SK-N-DZ (cell line): ENCODE data around the gene ATL2.
"Not testable (repeated sequence)": the region's sequence is repeated elsewhere in the genome, so short reads cannot be mapped to it uniquely, and the experiment has no call there.

ENCODE experiments used
- DNase-seq: peaks from one replicate; pipeline ENCODE4 v3.0.0-alpha.2; 2015; ENCODE audit warnings: low spot score

ATL2 gene

DNA sequence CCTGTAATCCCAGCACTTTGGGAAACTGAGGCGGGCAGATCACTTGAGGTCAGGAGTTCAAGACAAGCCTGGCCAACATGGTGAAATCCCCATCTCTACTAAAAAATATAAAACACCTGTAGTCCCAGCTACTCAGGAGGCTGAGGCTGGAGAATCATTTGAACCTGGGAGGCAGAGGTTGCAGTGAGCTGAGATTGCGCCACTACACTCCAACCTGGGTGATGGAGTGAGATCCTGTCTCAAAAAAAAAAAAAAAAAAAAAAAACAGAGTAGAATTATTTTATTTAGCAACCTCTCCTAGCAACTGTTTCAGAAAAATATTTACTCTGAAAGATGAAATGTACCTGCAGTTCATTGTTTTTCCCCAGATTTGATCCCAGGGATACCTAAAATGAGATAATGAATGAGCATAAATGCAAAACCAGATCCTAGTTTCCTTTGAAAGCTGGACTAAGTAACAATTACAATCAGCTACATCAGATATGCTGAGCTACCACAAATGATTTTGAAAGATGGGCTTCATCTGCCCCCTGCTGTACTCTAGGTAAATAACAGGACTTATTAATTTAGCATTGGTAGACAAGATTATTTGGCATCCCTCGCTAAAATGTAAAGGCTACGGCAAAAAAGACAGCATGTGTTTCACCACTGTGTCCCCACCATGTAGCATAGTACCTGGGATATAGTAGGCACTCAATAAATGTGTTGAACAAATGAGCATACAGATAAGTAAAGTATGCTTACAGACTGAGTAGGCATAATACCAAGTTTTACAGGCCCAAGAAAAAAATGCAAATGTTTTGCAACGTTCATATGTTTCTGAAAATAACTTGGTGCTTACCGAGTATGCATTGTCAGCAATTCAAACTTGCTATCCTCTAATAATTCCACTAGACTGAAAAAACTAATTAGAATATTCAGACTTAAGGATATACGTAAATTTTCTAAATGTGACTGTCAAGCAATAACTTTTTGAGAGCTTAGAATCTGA lies 102.5 kb downstream of the ATL2 start:
- peak; percentile 86 for DNase-seq

DNA sequence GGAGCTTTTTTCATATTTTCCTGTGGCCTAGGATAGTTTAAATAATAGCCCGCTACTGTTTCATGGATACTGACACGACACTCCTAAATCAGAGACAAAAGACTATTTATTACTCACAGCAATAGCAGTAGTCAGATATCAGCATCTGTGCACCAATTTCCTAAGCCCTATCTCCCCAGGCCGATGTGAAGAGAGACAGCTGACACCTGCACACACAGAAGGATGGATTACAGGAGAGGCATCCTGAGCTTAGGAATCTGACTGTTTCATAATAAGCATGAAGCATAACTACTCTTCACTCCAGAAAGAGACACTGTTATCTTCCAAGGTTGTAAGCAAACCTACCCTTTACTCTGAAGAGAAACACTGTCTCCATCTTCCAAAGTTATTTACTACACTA lies 105.4 kb downstream of the ATL2 start:
- no peak for DNase-seq

DNA sequence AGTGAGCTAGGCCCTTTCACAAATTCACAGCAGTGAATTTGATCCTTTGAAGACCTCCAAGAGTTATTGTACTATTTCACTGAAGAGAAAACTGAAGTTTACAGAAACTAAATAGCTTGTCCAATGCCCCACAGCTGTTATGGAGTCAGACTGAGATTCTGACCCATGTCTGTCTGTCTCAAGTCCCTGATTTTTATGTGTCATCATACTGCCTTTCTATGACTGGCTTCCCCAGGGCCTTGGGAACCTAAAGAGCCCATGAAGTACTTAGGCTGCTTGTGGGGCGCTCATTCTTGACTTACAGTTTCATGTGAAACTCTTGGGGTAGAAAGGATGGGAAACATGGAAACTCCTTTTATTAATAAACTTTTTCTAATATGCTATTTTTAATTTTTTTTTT lies 107.7 kb downstream of the ATL2 start:
- no peak for DNase-seq

DNA sequence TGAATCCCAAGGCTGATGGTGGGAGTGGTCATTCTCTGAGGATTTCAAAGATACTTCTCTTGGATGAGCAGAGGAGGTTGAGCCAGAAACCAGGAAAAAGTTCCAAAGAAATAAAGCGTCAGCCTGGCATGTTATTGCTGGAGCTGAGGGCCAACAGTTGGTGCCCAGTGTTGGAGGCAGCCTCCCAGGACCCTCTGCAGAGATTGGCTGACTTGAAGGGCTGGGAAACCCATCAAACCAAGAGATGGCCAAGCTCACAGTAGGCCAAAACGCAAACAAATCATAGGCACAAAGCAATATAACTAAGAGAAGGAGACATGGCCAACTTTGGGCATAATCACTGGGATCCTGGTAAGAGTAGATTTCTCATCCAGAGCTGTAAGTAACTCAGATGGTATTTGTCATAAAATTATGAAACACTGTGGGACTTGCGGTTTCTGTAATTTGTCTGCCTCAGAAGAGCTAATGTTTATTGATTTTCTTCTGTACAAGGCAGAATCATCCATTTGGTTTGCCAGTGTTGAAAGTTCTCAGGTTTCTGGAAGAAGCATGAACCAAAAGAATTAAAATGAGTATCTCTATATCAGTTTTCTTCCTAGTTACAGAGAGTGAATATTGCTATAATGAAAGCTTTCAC lies 108.3 kb downstream of the ATL2 start:
- DNase-seq, result no peak

DNA sequence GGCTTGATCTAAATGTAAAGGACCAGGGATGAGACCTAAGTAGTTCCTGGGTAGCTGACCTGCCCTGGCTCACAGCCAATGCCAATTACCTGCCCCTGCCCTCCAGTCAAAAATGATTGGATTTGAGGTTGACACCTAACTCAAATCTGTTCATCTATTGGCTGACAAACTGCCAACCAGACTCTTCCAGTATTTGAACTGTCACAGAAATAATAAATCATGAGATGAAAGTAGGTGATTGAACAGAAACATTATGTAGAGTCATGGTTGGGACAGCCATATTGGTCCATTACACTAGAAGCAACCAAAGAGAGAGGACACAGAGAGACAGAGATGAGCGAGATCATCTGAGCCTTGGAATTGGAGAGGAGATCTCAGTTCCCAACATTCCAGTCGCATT lies 109.1 kb downstream of the ATL2 start:
- no peak for DNase-seq

DNA sequence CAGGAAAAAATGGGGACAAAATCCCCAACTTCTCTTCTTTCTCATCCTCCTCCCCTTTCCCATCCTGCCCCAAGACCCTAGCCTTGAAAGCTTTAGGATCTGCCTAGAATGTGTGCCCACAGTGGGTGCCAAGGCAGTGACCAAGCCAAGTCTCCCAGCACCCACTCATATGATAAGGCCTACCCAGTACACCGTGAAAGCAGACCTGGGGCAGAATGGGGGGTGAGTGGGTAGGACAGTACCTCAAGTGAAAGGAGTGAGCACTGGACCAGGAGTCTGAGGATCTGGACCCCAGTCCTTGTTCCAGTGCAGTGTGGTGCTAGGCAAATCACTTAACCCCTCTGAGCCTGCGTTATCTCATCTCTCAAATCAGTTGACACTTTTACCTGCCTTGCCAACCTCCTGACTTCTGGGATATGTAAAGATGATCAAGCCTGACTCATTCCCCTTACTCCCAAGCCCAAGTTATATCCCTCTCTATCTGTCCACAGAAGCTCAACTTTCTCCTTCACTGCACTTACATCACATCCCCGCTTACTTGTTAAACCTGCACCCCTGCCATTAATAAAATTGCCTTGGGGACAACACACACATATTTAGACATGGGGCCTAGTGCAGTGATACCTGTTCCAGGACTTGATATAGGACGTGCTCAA lies 109.7 kb downstream of the ATL2 start:
- no peak for DNase-seq

DNA sequence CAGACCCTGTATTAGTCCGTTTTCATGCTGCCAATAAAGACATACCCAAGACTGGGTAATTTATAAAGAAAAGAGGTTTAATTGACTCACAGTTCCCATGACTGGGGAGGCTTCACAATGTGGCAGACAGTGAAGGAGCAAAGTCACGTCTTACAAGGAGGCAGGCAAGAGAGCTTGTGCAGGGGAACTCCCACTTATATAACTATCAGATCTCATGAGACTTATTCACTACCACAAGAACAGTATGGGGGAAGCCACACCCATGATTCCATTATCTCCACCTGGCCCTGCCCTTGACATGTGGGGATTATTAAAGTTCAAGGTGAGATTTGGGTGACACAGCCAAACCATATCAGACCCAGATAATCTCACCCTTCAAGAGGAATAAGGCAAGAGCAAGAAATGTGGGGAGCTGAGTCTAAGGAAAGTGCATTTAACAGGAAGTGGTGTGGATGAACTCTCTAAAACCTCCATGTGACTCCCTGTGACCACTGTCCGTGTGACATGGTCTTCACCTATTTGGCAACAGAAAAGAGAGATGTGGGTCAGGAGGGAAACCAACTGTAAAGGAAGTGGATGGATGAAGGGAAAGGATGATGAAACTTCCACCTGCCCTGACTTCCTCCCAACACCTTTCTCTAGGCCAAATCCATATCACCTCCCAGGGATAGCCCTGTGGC lies 110.6 kb downstream of the ATL2 start:
- no peak for DNase-seq

DNA sequence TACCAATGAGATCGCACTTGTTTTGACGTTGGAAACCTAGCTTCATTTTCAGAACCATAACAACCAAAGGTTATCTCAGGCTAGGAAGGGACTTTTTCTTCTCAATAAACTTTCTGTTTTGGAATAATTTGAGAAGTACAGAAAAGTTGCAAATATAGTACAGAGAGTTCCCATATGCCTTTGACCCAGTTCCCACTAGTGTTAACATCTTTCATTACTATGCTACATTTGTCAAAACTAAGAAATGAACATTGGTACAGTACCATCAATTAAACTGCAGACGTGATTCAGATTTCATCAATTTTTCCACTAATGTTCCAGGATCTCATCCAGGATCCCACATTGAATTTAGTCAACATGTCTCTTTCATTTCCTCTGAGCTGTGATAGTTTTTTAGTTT lies 111.6 kb downstream of the ATL2 start:
- DNase-seq, result no peak

DNA sequence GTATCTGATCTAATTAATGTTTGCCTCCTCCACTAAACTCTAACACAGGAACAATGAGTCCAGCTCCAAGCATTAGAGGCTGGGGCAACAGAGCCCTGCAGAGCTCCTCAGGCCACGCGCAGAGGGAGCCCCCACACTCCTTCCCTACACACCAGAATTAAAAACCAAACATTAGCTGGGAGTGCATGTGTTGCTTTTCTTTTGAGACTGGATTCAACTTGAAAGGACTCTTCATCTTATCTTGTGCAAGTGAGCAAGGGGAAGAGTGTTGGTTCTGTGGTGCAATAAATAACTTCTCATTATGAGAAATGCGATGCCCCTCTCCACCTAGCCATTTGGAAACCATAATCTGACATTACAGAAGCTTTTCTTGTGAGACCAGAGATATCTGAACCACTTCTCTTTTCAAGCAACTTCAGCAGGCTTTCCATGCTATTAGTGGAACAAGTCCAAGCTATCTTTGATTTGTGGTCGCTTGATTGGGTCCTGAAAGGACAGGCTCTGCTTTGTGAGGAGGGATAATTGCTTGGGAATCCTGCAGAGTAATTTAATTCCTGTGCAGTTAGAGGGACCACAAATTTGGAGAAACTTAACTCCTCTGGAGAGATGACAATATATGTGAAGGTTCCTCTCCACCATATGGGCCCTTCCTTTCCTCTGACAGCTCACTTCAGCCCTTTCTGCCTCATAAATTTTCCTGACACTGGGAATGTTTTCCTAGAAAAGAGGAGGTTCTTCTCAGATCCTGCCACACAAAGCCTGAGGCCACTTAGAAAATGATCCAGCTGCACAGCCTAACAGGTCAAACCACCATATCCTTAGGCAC lies 112.5 kb downstream of the ATL2 start:
- no peak for DNase-seq

DNA sequence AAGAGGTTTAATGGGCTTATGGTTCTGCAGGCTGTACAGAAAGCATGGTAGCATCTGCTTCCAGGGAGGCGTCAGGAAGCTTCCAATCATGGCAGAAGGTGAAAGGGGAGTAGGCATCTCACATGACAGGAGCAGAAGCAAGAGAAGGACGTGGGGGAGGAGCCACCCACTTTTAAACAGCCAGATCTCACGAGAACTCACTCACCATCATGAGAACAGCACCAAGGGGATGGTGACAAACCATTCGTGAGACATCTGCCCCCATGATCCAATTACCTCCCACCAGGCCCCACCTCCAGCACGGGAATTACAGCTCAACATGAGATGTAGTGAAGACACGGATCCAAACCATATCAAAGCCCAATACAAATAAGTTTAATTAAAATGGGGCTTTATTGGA lies 113.8 kb downstream of the ATL2 start:
- DNase-seq, result peak; percentile 61

DNA sequence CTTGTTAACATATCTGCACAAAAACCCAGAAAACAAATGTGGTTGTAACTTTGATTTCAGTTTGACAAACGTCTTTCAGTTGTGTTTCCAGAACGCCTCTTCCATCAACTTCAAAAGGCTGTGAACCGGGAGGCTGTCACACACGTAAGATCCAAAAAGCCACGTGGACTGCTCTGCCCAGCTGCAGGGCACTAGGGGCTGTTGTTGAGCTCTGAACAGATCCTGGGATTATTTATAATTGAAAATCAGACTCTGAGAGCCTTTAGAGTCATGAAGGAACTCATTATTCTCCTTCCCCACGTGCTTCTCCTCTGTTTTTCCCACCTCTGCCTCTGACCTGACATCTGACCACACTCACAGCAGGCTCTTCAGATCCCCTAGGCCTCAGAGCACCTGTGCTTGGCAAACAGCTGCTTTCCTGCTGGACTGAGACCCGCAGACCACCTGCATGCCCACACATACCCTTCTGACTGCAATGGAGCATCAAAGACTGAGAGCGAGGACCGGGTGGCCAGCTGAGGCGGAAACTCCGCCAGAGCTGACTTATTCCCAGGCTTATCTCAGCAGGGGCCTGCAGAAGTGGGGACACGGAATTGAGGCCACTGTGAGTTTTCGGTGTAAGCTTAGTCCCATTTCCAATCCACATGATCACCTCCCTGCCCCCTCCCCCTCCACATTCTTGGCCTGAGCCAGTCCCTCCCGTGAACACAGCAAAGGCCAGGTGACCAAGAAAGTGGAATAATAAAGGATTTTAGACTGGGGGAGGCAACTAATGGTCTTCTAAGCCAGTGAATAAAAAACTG lies 114.8 kb downstream of the ATL2 start:
- DNase-seq, result no peak

DNA sequence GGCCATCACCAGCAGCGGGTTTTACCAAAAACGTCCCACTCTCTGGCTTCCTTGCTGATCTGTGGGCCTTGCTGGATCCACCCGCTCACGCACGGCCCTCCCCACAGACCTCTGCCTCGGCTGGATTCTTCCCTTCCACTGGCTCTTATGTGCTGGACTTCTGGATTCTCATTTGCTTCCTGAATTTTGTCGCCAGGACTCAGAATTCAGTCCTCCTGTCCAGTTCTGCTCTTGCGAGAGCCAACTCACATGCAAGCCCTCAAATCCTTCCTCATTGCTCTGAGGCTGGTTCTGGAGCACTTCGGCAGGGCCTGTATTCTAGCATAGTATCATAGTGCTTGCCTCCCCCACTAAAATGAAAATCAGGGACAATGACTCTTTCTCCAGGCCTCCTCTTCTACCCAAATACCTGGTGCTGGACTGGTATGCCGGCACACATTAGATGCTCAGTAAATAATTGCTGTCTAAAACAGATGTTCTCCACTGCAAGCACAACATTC lies 115.5 kb downstream of the ATL2 start:
- DNase-seq, result no peak

DNA sequence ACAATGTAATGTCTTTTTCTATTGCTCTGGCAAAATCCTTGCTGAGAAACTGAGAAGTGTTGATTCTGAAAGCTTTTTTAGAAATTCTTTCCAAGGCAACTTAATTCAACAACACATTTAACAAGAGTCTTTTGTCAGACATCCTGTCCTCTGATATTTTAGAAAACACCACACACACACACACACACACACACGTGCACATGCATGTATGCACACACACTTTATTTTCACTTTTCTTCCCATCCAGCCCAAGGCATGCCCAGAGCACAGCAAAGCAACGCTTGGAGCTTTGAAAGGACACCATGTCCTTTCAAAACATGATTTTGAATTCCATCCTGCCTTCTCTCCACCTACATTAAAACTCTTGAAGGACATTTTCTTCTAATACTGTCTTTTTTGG lies 116.1 kb downstream of the ATL2 start:
- no peak for DNase-seq

DNA sequence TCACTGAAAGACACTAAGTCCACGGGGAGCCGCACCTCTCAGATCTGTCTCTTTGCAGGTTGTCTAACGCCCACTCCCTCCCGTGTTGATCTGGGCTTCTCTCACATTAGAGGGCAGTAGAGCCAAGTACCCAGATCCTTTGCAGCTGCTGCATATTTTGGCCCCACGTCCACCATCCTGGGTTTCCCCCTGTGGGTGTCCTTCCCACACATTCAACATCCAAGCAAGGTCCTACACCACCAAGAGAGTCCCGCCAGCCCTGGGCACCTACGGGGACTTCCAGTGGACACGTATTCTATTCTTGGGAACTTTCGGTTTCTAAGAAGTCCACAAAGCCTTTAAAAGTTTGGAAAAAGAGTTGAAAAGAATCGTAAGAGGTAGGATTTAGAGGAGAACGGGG lies 116.6 kb downstream of the ATL2 start:
- DNase-seq, result no peak

DNA sequence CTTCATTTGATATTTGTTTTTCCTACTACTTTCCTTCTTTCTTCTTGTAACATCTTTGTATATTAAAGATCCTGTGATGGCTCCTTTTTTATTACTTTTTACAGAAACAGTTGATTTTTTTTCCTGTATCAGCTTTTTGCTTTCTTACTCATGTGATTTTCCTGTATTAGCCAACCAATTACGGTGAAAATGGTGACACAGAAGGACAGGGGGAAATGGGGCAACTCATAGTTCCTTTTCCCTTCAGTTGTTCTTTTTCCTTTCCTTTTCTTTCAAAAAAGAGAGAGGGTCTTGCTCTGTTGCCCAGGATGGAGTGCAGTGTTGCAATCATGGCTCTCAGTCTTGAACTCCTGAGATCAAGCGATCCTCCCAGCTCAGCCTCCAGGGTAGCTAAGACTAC lies 117.8 kb downstream of the ATL2 start:
- no peak for DNase-seq

DNA sequence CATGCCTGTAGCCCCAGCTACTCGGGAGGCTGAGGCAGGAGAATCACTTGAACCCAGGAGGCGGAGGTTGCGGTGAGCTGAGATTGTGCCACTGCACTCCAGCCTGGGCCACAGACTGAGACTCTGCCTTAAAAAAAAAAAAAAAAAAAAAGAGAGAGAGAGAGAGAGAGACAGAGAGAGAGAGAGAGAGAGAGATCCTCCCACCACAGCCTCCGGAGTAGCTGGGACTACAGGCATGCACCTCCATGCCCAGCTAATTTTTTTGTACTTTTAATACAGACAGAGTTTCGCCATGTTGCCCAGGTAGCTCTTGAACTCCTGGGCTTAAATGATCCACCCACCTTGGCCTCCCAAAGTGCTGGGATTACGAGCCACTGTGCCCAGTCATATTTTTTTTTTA lies 119.4 kb downstream of the ATL2 start:
- DNase-seq, result not testable (repeated sequence)

DNA sequence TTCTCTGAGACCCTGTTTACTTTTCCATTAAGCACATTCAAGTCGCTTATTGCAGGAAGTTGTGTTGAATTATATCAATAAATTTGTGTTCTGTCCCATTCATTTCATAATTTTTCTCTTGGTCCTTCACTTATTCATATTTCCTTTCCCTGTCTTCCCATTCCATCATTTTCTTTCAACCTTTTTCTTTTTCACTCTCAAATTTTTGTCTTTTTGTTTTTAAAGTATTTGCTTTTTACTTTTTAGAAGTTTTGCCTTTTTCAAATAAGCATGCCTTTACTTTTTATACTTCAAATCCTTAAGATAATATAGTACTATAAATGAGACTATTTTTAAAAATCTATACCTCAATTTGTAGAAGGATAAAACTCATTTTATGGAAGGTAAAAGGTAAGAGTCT lies 120.5 kb downstream of the ATL2 start:
- DNase-seq, result no peak

DNA sequence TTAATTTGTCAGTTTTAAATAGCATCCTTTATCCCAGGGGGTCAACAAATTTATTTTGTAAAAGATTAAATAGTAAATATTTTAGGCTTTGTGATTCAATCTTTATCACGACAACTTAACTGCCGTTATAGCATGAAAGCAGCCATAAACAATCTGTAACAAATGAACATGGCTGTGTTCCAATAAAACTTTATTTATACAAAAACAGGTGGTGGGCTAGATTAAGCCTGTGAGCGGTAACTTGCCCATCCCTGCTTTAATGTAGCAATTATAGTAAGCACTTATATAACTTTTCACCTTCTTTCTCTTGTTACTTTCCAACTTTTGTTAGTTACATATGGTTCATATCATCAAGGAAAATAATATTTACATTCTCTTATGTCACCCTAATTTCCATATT lies 121.9 kb downstream of the ATL2 start:
- DNase-seq, result no peak

DNA sequence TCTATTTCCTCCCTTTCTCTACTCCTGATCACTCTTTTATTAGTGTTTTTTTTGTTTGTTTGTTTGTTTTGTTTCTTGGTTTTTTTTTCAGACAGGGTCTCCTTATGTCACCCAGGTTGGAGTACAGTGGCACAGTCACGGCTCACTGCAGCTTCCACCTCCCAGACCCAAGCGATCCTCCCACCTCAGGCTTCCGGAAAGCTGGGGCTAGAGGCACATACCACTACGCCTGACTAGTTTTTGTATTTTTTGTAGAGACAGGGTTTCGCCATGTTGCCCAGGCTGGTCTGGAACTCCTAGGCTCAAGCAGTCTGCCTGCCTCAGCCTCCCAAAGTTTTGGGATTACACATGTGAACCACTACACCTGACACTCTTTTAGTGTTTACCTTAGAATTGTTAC lies 122.3 kb downstream of the ATL2 start:
- DNase-seq, result no peak

DNA sequence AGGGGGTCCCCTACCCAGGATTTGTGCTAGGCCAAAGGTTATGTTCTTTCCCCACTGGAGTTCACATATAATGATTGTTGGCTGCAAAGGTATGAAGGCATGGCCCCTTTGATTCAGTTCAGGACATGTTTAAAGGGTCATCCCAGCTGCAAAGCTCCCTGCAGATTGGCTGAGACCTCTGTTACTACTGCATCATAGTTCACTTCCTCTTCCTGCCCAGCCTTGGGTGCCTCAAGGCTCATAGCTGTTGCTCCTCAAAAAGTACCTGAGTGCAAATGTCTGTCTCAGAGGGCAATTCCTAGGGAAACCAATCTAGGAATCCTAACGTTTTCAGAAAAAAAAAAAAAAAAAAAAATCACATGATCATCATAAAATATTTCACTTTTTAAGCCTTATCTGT lies 125.1 kb downstream of the ATL2 start:
- DNase-seq, result no peak
